Adrenal gland (tissue), 12 donors: ENCODE measurements around the gene RAD51B. TPM values are rescaled to one million over a fixed set of nuclear protein-coding genes. Genes with fewer than 3 reads are reported as not detected.
A peak's percentile ranks its signal among the peaks of the same experiment; 100 is the strongest.

Source experiments
- DNase-seq, 7 donors: peaks; one replicate each; pipeline ENCODE4 v3.0.0-alpha.2; 2019 to 2020
- H3K27ac ChIP-seq, 5 donors: fragments of 200-600 bp; sonication (generic) in 4 of 5; 1 replicate in 3 of 5; 2 replicates in 2 of 5; pipeline versions ENCODE4 v1.5.1 to v1.8.0; 2016 to 2020; ENCODE audit warnings: mild to moderate bottlenecking in 1 of 5
- H3K27me3 ChIP-seq: fragments of 200-600 bp; 2 replicates; pipeline ENCODE4 v1.8.0; 2021
- H3K36me3 ChIP-seq, 2 donors: fragments of 200-600 bp; replicated peaks in 1 of 2; 1 replicate in 1 of 2; 2 replicates in 1 of 2; pipeline versions ENCODE4 v1.5.1 to v1.8.0; 2018 to 2022
- H3K4me1 ChIP-seq, 2 donors: fragments of 200-600 bp; replicated peaks in 1 of 2; 1 replicate in 1 of 2; 2 replicates in 1 of 2; pipeline versions ENCODE4 v1.5.1 to v1.8.0; 2018 to 2021
- H3K4me3 ChIP-seq, 4 donors: fragments of 200-600 bp; sonication (generic) in 3 of 4; one replicate each; pipeline ENCODE4 v1.5.1; 2016 to 2018
- H3K9me3 ChIP-seq, 3 donors: fragments of 200-600 bp; sonication (generic) in 1 of 3; replicated peaks in 1 of 3; 1 replicate in 2 of 3; 2 replicates in 1 of 3; pipeline versions ENCODE4 v1.5.1 to v1.8.0; 2016 to 2021
- POLR2A ChIP-seq, 2 donors: fragments of 450-650 bp; IDR thresholded peaks; one replicate each; pipeline ENCODE4 v1.6.1; 2017; ENCODE audit warnings: antibody characterized with exemption in 2 of 2, mild to moderate bottlenecking in 2 of 2, moderate library complexity in 1 of 2
- WGBS, 4 donors: extraction: QIAGEN DNeasy Blood & Tissue Kit in 2 of 4; methylation state at CpG; one replicate each; pipeline versions ENCODE4 v1.1.5 to v1.1.7; 2013 to 2017; 5-methylcytosine and 5-hydroxymethylcytosine counted together
- intact Hi-C, 2 donors: fragments of 100-400 bp; cut with DNase I; formaldehyde crosslinking; loops; one replicate each; pipeline versions ENCODE4 v1.14.1 to v1.15.0; 2022 to 2023
- polyA plus RNA-seq, 3 donors: library from polyadenylated mRNA; stranded (reverse); fragments of 200-250 nt in 2 of 3; fragments of 350-450 nt in 1 of 3; fragmentation: Illumina TruSeq in 1 of 3; extraction: RNeasy Lipid Tissue Mini Kit (QIAGEN cat#74804) in 1 of 3; gene quantifications; one replicate each; pipeline ENCODE4 v1.2.3, GENCODE V29; 2013 to 2014
- total RNA-seq, 9 donors: library from RNA; depleted of rRNA in 4 of 9; stranded (reverse); fragments of >200 nt in 4 of 9; fragments of 120-200 nt in 1 of 9; fragmentation: NEBNext Ultra II Directional in 1 of 9; extraction: Animal tissue kit (Norgen Biotek cat#: 25700) in 1 of 9; gene quantifications; one replicate each; pipeline versions ENCODE4 v1.1.0 to v1.2.4, GENCODE V29; 2013 to 2023
- TF ChIP-seq, protein P1 (sequence below), 6 experiments: fragments of 450-650 bp in 4 of 6; fragments of 200-600 bp in 2 of 6; sonication (generic) in 1 of 6; IDR thresholded peaks; 1 replicate in 5 of 6; 2 replicates in 1 of 6; pipeline versions ENCODE4 v1.5.1 to v1.8.0; 2016 to 2021; ENCODE audit warnings: antibody characterized with exemption in 6 of 6, mild to moderate bottlenecking in 2 of 6, moderate library complexity in 1 of 6
- donor health status: healthy with polysubstance abuse.
- donor health status: Bipolar disorder and iron deficiency.
- donor health status: DM: yes; HTN: yes; CAD: no.
- donor health status: DM: no; HTN: no; CAD: no.
- donor health status: DM: no; HTN: no; CAD: no.
- donor health status: DM: yes; HTN: yes; CAD: no.

Gene RAD51B
- total and polyA plus RNA-seq, 12 donors = 2.3 to 24.6 (median 12.4) TPM

DNA sequence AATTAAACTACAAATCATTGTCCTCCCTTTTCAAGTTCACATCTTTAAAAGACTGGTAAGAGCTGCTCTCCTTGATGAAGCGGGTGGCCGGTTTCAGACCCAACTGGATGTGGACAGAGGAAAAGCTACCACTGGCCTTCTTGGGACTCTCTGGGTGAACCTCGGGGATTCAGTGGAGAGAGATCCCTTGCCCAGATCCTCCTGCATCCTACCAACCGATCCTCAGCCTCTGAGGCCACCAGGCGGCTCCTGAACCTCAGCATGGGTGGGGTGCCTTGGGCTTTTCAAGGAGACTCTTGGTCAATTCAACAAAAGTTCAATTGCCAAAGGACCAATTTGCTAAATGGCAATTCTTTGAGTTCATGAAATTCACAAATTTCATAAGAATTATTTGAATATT, 888.8 kb downstream of the RAD51B start:
- peak in 1 of 7 donors; percentile 31 for DNase-seq

DNA sequence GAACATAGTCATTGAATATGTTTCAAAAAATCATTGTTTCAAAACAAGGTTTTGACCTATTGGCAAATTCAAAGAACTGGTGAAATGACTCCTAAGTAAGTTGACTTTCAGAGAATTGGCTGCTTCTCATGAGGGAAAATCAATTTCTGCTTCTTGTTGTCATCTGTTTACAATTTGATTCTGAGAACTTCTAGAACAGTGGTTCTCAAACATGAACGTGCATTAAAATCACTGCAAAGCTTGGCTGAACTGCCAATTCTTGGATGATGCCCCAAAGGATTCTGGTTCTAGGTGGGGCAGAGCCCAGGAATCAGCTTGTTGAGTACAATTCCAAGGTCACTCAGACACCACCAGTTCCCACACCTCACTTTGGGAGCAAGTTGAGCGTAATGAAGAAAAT, 889.4 kb downstream of the RAD51B start:
- WGBS, 4 donors = 91 to 100% (median 99%) methylated on average over 2 of the region's 2 CpGs
- intact Hi-C loops = no loop called here
- H3K27me3 ChIP-seq = no peaks in the 10 kb centered on the region
- no peaks in the 10 kb centered on the region for H3K9me3 ChIP-seq
- H3K36me3 ChIP-seq = no peaks in the 10 kb centered on the region
- TF ChIP-seq, protein P1, sequence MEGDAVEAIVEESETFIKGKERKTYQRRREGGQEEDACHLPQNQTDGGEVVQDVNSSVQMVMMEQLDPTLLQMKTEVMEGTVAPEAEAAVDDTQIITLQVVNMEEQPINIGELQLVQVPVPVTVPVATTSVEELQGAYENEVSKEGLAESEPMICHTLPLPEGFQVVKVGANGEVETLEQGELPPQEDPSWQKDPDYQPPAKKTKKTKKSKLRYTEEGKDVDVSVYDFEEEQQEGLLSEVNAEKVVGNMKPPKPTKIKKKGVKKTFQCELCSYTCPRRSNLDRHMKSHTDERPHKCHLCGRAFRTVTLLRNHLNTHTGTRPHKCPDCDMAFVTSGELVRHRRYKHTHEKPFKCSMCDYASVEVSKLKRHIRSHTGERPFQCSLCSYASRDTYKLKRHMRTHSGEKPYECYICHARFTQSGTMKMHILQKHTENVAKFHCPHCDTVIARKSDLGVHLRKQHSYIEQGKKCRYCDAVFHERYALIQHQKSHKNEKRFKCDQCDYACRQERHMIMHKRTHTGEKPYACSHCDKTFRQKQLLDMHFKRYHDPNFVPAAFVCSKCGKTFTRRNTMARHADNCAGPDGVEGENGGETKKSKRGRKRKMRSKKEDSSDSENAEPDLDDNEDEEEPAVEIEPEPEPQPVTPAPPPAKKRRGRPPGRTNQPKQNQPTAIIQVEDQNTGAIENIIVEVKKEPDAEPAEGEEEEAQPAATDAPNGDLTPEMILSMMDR (IDR thresholded peaks at IDR 0.05) = no peak
- TF ChIP-seq POLR2A (IDR thresholded peaks at IDR 0.05) = no peak
- peak in 1 of 7 donors; percentile 25 for DNase-seq
- peaks cover 10 to 11% of the 10 kb centered on the region in 2 donors for H3K4me1 ChIP-seq
- no peak overlapping the region for H3K27ac ChIP-seq
- H3K4me3 ChIP-seq = no peak overlapping the region

More for the DNA sequence above, 888.8 kb downstream of the RAD51B start:
- no peaks in the 10 kb centered on the region for H3K9me3 ChIP-seq
- no peaks in the 10 kb centered on the region for H3K36me3 ChIP-seq
- H3K4me1 ChIP-seq = peaks cover 12 to 13% of the 10 kb centered on the region in 2 donors
- no peak overlapping the region for H3K4me3 ChIP-seq
- intact Hi-C loops = no loop called here
- H3K27ac ChIP-seq = no peak overlapping the region
- H3K27me3 ChIP-seq = no peaks in the 10 kb centered on the region
- TF ChIP-seq, protein P1 (IDR thresholded peaks at IDR 0.05) = no peak
- no peak for TF ChIP-seq POLR2A (IDR thresholded peaks at IDR 0.05)
- 74 to 90% (median 79%) methylated on average over 5 of the region's 5 CpGs for WGBS, 4 donors

DNA sequence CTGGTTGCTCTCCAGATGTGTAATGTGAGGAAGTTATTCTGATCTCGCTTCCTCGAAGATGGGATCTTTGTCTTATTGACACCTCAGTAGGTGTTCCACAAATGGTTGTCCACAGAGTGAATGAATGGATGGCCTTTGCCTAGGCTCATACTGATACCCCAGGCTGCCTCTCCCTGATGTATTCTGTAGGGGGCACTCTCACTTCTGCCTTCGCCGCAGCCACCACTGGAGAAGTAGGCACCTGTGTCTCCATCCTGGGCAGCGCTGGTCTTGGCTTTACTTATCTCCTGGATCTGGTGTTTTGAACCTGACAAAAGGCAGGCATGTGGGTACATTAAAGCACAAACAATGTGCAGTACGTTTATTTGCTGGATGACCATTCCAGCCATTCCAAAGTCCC, 891.2 kb downstream of the RAD51B start:
- no peak overlapping the region for H3K27ac ChIP-seq
- no peak overlapping the region for H3K4me3 ChIP-seq
- intact Hi-C loops = no loop called here
- no peaks in the 10 kb centered on the region for H3K27me3 ChIP-seq
- no peaks in the 10 kb centered on the region for H3K4me1 ChIP-seq
- 89 to 98% (median 96%) methylated on average over 6 of the region's 6 CpGs for WGBS, 4 donors
- no peaks in the 10 kb centered on the region for H3K36me3 ChIP-seq
- no peak for TF ChIP-seq POLR2A (IDR thresholded peaks at IDR 0.05)
- TF ChIP-seq, protein P1 (IDR thresholded peaks at IDR 0.05) = no peak
- peak in 1 of 7 donors; percentile 29 for DNase-seq
- H3K9me3 ChIP-seq = no peaks in the 10 kb centered on the region

DNA sequence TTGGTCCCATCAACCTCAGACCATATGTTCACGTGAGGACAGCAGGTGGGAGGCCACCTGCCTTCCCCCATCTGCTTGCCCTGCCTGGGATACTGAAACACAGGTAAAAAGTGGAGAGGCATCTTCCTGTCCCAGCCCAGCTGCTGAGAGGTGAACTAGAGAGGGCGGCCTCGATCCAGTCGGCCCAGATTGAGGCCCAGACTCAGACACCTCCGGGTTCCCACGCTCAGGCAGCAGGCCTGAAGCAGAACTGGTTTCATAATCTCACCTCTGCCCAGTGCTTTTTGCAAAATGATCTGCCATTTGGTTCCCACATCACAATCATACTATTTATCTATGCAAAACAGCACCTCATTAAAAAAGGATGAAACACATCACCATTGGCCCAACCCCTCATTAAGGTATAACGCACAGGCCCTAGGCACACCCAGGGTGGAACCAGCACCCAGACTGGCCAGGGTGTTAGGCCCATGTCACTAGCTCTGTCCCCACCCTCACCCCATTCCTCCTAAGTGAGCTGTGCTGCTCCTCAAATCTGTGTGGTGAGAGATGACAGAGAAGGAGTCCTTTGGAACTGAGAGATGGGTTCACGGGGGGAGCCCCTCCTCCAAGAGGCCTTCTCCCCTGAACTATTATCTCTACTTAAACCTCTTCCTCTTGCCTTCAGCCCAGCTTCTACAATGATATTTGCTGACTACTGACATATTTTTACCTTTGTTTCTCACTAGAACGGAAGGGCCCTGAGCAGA, 892.2 kb downstream of the RAD51B start:
- Histone ChIP-seq H3K9me3 (no peaks in the 10 kb centered on the region), H3K4me1 (no peaks in the 10 kb centered on the region), H3K36me3 (no peaks in the 10 kb centered on the region), H3K27me3 (no peaks in the 10 kb centered on the region), H3K27ac (no peak overlapping the region), H3K4me3 (no peak overlapping the region)
- TF ChIP-seq POLR2A (IDR thresholded peaks at IDR 0.05) = no peak
- TF ChIP-seq, protein P1 (IDR thresholded peaks at IDR 0.05) = no peak
- WGBS, 4 donors = 77 to 91% (median 84%) methylated on average over 8 to 9 of the region's 9 CpGs
- intact Hi-C loops = no loop called here
- peak in 1 of 7 donors; percentile 44 for DNase-seq
